PC-9 (cell line): ENCODE results near the gene PGBD5. TPM values are rescaled to one million over a fixed set of nuclear protein-coding genes. Genes with fewer than 3 reads are reported as not detected.
"Not testable (repeated sequence)": the region's sequence is repeated elsewhere in the genome, so short reads cannot be mapped to it uniquely, and the experiment has no call there.

ENCODE experiments used
- BruUV-seq: library from RNA; stranded (reverse); fragments of 400-500 nt; replicated peaks from 2 replicates; lab custom pipeline; 2021; lab: Mats Ljungman, UMichigan
- CTCF ChIA-PET: fragments of 300-600 bp; sonication (Branson Sonifier 250); formaldehyde crosslinking; loops from one replicate; lab custom pipeline; 2022; ENCODE audit warnings: antibody characterized with exemption; lab: Charles Lee
- POLR2A ChIA-PET: fragments of 300-600 bp; sonication (Branson Sonifier 250); formaldehyde crosslinking; loops from one replicate; lab custom pipeline; 2022; ENCODE audit warnings: antibody characterized with exemption; ENCODE audit not compliant: unreplicated experiment; lab: Charles Lee
- DNase-seq, 2 experiments: peaks; one replicate each; pipeline versions ENCODE4 v3.0.0 to v3.0.0-alpha.2; 2015 to 2022; ENCODE audit warnings: mixed read lengths in 1 of 2
- H2AFZ ChIP-seq: fragments of 200-600 bp; sonication (generic); 2 replicates; pipeline ENCODE4 v1.8.1; 2017; ENCODE audit warnings: antibody characterized with exemption
- H3F3A ChIP-seq: fragments of 200-600 bp; sonication (generic); 2 replicates; pipeline ENCODE4 v1.8.1; 2017; ENCODE audit warnings: antibody characterized with exemption, mild to moderate bottlenecking, low read depth; ENCODE audit not compliant: insufficient read depth
- H3K27ac ChIP-seq: fragments of 200-600 bp; sonication (generic); 2 replicates; pipeline ENCODE4 v1.6.1; 2016; ENCODE audit warnings: mixed run types
- H3K27me3 ChIP-seq: fragments of 200-600 bp; sonication (generic); 2 replicates; pipeline ENCODE4 v1.6.1; 2016; ENCODE audit warnings: low read depth, mixed run types; ENCODE audit not compliant: insufficient read depth
- H3K36me3 ChIP-seq: fragments of 200-600 bp; sonication (generic); 2 replicates; pipeline ENCODE4 v1.6.1; 2016; ENCODE audit warnings: low read depth, mixed run types
- H3K4me1 ChIP-seq: fragments of 200-600 bp; sonication (generic); replicated peaks from 2 replicates; pipeline ENCODE4 v1.6.1; 2016; ENCODE audit warnings: mixed run types; ENCODE audit not compliant: insufficient read depth
- H3K4me2 ChIP-seq: fragments of 200-600 bp; sonication (generic); 2 replicates; pipeline ENCODE4 v1.6.1; 2017; ENCODE audit warnings: mixed run types
- H3K4me3 ChIP-seq: fragments of 200-600 bp; sonication (generic); 2 replicates; pipeline ENCODE4 v1.6.1; 2016; ENCODE audit warnings: mixed run types
- H3K79me2 ChIP-seq: fragments of 200-600 bp; sonication (generic); 2 replicates; pipeline ENCODE4 v1.6.1; 2017; ENCODE audit warnings: low read depth, mixed run types
- H3K9me2 ChIP-seq: fragments of 200-600 bp; sonication (generic); 2 replicates; pipeline ENCODE4 v1.8.1; 2017; ENCODE audit warnings: mild to moderate bottlenecking; ENCODE audit not compliant: insufficient read depth
- H3K9me3 ChIP-seq: fragments of 200-600 bp; sonication (generic); 2 replicates; pipeline ENCODE4 v1.8.1; 2016; ENCODE audit warnings: low read depth; ENCODE audit not compliant: insufficient read depth
- H4K20me1 ChIP-seq: fragments of 200-600 bp; sonication (generic); 2 replicates; pipeline ENCODE4 v1.8.1; 2017; ENCODE audit not compliant: insufficient read depth
- EZH2 ChIP-seq: fragments of 200-600 bp; sonication (generic); IDR thresholded peaks from 2 replicates; pipeline ENCODE4 v1.8.0; 2017; ENCODE audit warnings: antibody characterized with exemption, low read depth
- intact Hi-C: fragments of 100-400 bp; cut with micrococcal nuclease; formaldehyde crosslinking; loops from one replicate; pipeline ENCODE4 v1.10.0; 2022; ENCODE audit not compliant: unreplicated experiment
- total RNA-seq: library from RNA; stranded (reverse); gene quantifications from 2 replicates; pipeline ENCODE4 v1.2.3, GENCODE V29; 2021
- TF ChIP-seq, protein P1 (sequence below): fragments of 200-600 bp; sonication (generic); conservative IDR thresholded peaks from 2 replicates; pipeline ENCODE4 v1.6.1; 2017; ENCODE audit warnings: mixed run types, antibody characterized with exemption, mild to moderate bottlenecking, moderate library complexity

The PGBD5 gene
- total RNA-seq, 1 experiment from 2014 or later: not detected

- no peaks in the 10 kb centered on the region for H3K9me3 ChIP-seq
- no peaks in the 10 kb centered on the region for H3K9me2 ChIP-seq
- H3K4me3 ChIP-seq: no peak overlapping the region
- ChIA-PET CTCF (interaction anchor here (0.7 kb wide), 1 partner anchor 80 kb away, joined by 3 read pairs; no protein-coding TSS in a partner anchor), POLR2A (interaction anchor here (0.6 kb wide), 1 partner anchor 1961 kb away, joined by 3 read pairs; no protein-coding TSS in a partner anchor)
- H3K36me3 ChIP-seq: no peaks in the 10 kb centered on the region
- no peaks in the 10 kb centered on the region for H3K4me1 ChIP-seq
- H3F3A ChIP-seq: no peaks in the 10 kb centered on the region
- no peak overlapping the region for H3K4me2 ChIP-seq
- DNase-seq: no peak
- no peaks in the 10 kb centered on the region for H4K20me1 ChIP-seq
- no TSS peak for BruUV-seq
- no peaks in the 10 kb centered on the region for H3K79me2 ChIP-seq
- H3K27me3 ChIP-seq: peaks cover 77% of the 10 kb centered on the region
- intact Hi-C loops: no loop called here
- no peak overlapping the region for H2AFZ ChIP-seq
- no peak overlapping the region for H3K27ac ChIP-seq
- TF ChIP-seq, protein P1, sequence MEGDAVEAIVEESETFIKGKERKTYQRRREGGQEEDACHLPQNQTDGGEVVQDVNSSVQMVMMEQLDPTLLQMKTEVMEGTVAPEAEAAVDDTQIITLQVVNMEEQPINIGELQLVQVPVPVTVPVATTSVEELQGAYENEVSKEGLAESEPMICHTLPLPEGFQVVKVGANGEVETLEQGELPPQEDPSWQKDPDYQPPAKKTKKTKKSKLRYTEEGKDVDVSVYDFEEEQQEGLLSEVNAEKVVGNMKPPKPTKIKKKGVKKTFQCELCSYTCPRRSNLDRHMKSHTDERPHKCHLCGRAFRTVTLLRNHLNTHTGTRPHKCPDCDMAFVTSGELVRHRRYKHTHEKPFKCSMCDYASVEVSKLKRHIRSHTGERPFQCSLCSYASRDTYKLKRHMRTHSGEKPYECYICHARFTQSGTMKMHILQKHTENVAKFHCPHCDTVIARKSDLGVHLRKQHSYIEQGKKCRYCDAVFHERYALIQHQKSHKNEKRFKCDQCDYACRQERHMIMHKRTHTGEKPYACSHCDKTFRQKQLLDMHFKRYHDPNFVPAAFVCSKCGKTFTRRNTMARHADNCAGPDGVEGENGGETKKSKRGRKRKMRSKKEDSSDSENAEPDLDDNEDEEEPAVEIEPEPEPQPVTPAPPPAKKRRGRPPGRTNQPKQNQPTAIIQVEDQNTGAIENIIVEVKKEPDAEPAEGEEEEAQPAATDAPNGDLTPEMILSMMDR: no peak
- TF ChIP-seq EZH2: no peak
Observed at GRCh38 chr1:230421481-230421880, 4.7 kb downstream of the PGBD5 start.

DNA sequence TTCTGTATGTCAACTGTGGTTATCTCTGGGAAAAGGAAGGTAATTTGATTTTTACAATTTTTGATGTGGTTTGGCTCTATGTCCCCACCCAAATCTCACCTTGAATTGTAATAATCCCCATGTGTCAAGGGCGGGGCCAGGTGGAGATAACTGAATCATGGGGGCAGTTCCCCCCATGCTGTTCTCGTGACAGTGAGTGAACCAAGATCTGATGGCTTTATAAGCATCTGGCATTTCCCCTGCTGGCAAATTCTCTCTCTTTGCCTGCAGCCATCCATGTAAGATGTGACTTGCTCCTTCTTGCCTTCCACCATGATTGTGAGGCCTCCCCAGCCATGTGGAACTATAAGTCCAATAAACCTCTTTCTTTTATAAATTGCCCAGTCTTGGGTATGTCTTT lies 5.8 kb downstream of the PGBD5 start:
- H3K4me1 ChIP-seq, H3K36me3 ChIP-seq, POLR2A ChIA-PET, H3K27ac ChIP-seq, H3K79me2 ChIP-seq, CTCF ChIA-PET, H3K9me2 ChIP-seq, H3F3A ChIP-seq, BruUV-seq, intact Hi-C loops, DNase-seq, H2AFZ ChIP-seq, H3K9me3 ChIP-seq, H3K4me2 ChIP-seq, H4K20me1 ChIP-seq, H3K4me3 ChIP-seq: not testable (repeated sequence)
- H3K27me3 ChIP-seq: peaks cover 88% of the 10 kb centered on the region

DNA sequence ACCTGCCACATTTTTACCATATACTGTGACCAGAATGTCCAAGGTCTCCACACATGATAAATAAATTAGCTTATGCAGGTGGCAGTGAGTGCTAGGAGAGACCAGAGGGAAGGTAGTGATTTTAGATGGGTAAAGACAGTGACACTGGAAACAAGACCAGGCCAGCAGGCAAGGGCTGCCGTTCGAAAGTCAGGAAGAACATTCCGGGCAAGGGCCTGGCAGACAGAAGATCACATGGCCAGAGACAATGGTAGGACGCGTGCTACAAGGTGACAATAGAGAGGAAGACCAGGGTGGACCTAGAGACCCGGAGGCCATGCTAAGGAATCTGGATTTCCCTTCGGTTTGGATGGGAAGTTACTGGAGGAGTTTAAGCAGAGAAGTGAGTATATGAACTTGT lies 9.7 kb downstream of the PGBD5 start:
- no peaks in the 10 kb centered on the region for H3K9me2 ChIP-seq
- no peaks in the 10 kb centered on the region for H4K20me1 ChIP-seq
- H3K4me2 ChIP-seq: no peak overlapping the region
- no peaks in the 10 kb centered on the region for H3K79me2 ChIP-seq
- ChIA-PET CTCF (no interaction called here), POLR2A (no interaction called here)
- TF ChIP-seq, protein P1: no peak
- no peak for TF ChIP-seq EZH2
- BruUV-seq: no TSS peak
- H2AFZ ChIP-seq: no peak overlapping the region
- H3K27ac ChIP-seq: no peak overlapping the region
- intact Hi-C loops: no loop called here
- peaks cover 84% of the 10 kb centered on the region for H3K27me3 ChIP-seq
- H3K36me3 ChIP-seq: no peaks in the 10 kb centered on the region
- H3F3A ChIP-seq: no peaks in the 10 kb centered on the region
- H3K9me3 ChIP-seq: no peaks in the 10 kb centered on the region
- no peak for DNase-seq
- no peaks in the 10 kb centered on the region for H3K4me1 ChIP-seq
- H3K4me3 ChIP-seq: no peak overlapping the region
